Hair follicular keratinocyte (primary cell): Measurements from ENCODE around the gene TMEM236. TPM values are rescaled to one million over a fixed set of nuclear protein-coding genes. Genes with fewer than 3 reads are reported as not detected.

Source experiments
- total RNA-seq: library from RNA; depleted of rRNA; stranded (reverse); fragments of >200 nt; gene quantifications from 2 replicates; pipeline ENCODE4 v1.2.3, GENCODE V29; 2015

TMEM236 gene, protein sequence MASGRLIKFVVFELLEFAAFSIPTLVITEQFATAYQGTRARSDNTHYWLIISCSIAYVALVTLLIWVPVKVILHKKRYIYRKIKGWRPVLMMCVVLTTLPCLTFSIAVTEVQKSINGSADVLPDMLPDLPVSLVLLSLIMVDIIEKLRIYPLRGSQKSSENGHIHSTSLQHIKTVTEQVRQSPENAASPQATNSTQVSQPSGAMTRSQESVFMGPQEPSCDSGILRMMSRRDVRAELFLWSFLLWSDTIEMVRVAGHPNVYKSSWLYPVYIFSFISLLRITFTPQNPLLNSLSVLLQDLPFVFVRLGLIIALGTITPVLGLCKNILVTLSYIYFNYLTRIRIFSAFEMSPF
- 0.04 and 0.08 TPM in 2 replicates for total RNA-seq

DNA sequence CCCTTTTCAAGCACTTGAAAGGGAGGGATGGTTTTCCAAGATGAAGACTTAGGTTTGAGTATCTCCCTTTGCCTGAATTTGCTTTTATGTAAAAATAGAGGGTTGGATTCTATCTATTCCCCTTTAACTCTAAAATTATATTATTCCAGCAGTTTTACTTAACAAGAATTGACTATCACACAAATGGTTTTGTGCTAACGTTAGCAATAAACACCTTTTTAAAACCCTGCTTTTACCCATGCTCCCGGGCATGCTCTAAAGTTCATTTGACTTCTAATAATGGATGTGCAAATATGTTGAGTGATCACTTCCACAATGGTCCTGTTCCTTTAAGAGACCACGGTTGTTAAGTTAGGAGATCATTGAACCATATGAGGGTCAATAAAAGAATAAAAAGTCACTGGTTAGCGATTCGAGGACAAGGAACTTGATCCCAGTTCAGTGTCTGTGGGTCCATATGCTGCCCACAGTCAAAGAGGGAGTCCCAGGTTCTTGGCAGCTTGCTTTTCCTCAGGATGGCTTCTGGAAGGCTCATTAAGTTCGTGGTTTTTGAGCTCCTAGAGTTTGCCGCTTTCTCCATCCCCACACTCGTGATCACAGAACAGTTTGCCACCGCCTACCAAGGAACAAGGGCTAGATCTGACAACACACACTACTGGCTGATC lies at the start of gene TMEM236:
Gene TMEM236 (plus strand): TSS at position 421 of the 665 bp plus-strand sequence. CDS start 95 bp downstream, at position 516.

DNA sequence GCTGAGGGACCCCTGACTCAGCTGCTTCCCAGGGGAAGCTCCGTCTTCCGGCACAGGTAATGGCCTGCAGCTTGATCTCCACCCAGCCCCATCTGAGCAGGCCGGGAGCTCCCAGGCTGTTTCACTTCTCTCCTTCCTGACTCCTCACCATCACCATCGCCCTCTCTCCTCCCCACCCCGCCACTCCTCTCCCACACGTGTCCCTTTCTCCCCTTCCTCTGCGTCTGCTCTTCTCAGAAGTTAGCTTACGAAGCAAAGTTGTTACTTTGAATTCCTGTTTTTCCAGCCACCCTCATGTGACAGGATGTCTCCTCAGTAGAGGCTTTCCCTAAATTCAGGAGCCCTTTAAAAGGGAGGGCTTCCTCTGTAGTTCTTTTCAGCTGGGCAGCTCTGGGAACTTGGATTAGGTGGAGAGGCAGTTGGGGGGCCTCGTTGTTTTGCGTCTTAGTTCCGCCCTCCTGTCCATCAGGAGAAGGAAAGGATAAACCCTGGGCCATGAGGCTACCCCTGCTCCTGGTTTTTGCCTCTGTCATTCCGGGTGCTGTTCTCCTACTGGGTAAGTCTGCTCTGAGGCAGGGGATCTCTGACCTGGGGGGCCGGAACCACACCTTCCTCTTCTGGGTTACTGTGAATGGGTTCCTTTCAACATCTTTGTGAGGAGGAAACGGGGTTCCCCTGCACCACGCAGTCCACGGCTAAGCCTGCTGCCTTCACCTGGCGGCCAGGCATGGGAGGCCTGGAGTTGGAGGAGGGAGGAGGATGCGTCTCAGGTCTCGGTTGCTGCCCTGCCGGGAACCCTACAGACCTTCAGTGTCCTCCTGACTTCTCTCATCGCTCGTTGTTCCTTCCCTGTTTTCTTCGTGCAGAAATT lies 57.2 kb downstream of the TMEM236 start, which contains the start of gene MRC1:
Gene MRC1 (plus strand): TSS at position 378 of the 871 bp plus-strand sequence. CDS start 118 bp downstream, at position 496.

Other genes with a start within 250 kb of the TMEM236 start
- gene HACD1, start 134.8 kb upstream of the TMEM236 start, total RNA-seq: 17.9 and 27.8 TPM in 2 replicates
- gene STAM, start 108.0 kb upstream of the TMEM236 start, total RNA-seq: 19.4 and 23.0 TPM in 2 replicates
- not detected in 2 replicates for gene MRC1, start 57.1 kb downstream of the TMEM236 start, total RNA-seq
- gene SLC39A12, start 199.7 kb downstream of the TMEM236 start, total RNA-seq: not detected in 2 replicates